Gastroesophageal sphincter (tissue), 4 donors: ENCODE results near the gene TESK2. TPM values are rescaled to one million over a fixed set of nuclear protein-coding genes. Genes with fewer than 3 reads are reported as not detected.
A peak's percentile ranks its signal among the peaks of the same experiment; 100 is the strongest.
"Not testable (repeated sequence)": the region's sequence is repeated elsewhere in the genome, so short reads cannot be mapped to it uniquely, and the experiment has no call there.

Source experiments
- ATAC-seq: fragments of 150-250 bp; one replicate; pipeline ENCODE4 v1.9.1; 2016; ENCODE audit warnings: mild to moderate bottlenecking, moderate library complexity
- H3K27ac ChIP-seq, 4 donors: fragments of 200-600 bp; sonication (generic) in 3 of 4; 1 replicate in 3 of 4; 2 replicates in 1 of 4; pipeline ENCODE4 v1.5.1; 2016 to 2019
- H3K27me3 ChIP-seq: fragments of 200-600 bp; sonication (generic); one replicate; pipeline ENCODE4 v1.5.1; 2019
- H3K36me3 ChIP-seq, 2 donors: fragments of 200-600 bp; sonication (generic); one replicate each; pipeline ENCODE4 v1.5.1; 2019; ENCODE audit warnings: control low read depth in 1 of 2
- H3K4me1 ChIP-seq, 3 donors: fragments of 200-600 bp; sonication (generic); 1 replicate in 2 of 3; 2 replicates in 1 of 3; pipeline ENCODE4 v1.5.1; 2016 to 2019; ENCODE audit warnings: control low read depth in 2 of 3
- H3K4me3 ChIP-seq, 2 donors: fragments of 200-600 bp; sonication (generic); one replicate each; pipeline ENCODE4 v1.5.1; 2019; ENCODE audit warnings: mild to moderate bottlenecking in 1 of 2, moderate library complexity in 1 of 2
- H3K9me3 ChIP-seq, 3 donors: fragments of 200-600 bp; sonication (generic); one replicate each; pipeline ENCODE4 v1.5.1; 2017 to 2019; ENCODE audit warnings: control low read depth in 2 of 3
- CTCF ChIP-seq, 4 experiments: fragments of 200-600 bp in 2 of 4; fragments of 450-650 bp in 2 of 4; sonication (generic) in 1 of 4; IDR thresholded peaks; one replicate each; pipeline ENCODE4 v1.5.1; 2017 to 2019; ENCODE audit warnings: antibody characterized with exemption in 4 of 4, mild to moderate bottlenecking in 2 of 4, moderate library complexity in 2 of 4
- EP300 ChIP-seq: sonication (generic); formaldehyde crosslinking; IDR thresholded peaks from one replicate; pipeline ENCODE4 v1.6.1; 2017; ENCODE audit warnings: antibody characterized with exemption, mild to moderate bottlenecking
- POLR2A ChIP-seq, 2 donors: fragments of 450-650 bp; IDR thresholded peaks; one replicate each; pipeline ENCODE4 v1.6.1; 2017; ENCODE audit warnings: antibody characterized with exemption in 2 of 2, mild to moderate bottlenecking in 2 of 2, moderate library complexity in 1 of 2
- POLR2AphosphoS5 ChIP-seq: sonication (generic); formaldehyde crosslinking; IDR thresholded peaks from one replicate; pipeline ENCODE4 v1.6.1; 2017; ENCODE audit warnings: antibody characterized with exemption
- WGBS, 2 donors: methylation state at CpG; one replicate each; pipeline ENCODE4 v1.1.5; 2018; ENCODE audit warnings: low coverage in 1 of 2; 5-methylcytosine and 5-hydroxymethylcytosine counted together
- total RNA-seq, 4 donors: library from RNA; depleted of rRNA; stranded (reverse); fragments of >200 nt; gene quantifications; one replicate each; pipeline ENCODE4 v1.1.0, GENCODE V29; 2016

TESK2 gene
- total RNA-seq, 4 donors from 2014 or later: 3.9 to 8.6 (median 4.8) TPM

- Histone ChIP-seq H3K36me3 (peaks cover 7 to 74% of the 10 kb centered on the region in 2 donors), H3K27me3 (no peaks in the 10 kb centered on the region), H3K4me3 (no peak overlapping the region), H3K9me3 (no peaks in the 10 kb centered on the region), H3K4me1 (peaks cover 3 to 45% (median 6%) of the 10 kb centered on the region in 3 donors), H3K27ac (peak overlapping the region in 1 of 4 donors; percentile 8)
- 20 to 31% methylated on average over 2 to 3 of the region's 3 CpGs for WGBS, 2 donors
- no peak for ATAC-seq
- TF ChIP-seq CTCF (IDR thresholded peaks at IDR 0.05) (no peak), POLR2AphosphoS5 (no peak), POLR2A (IDR thresholded peaks at IDR 0.05) (no peak), EP300 (no peak)
Measured at GRCh38 chr1:45516036-45516435, 25.1 kb upstream of the TESK2 start.

GRCh38 chr1:45513532-45514260 lies 22.7 kb upstream of the TESK2 start:
- H3K4me3 ChIP-seq, H3K27ac ChIP-seq, ATAC-seq, H3K9me3 ChIP-seq, H3K27me3 ChIP-seq: not testable (repeated sequence)
- 66 to 86% methylated on average over 3 to 8 of the region's 9 CpGs for WGBS, 2 donors
- Histone ChIP-seq H3K36me3 (peaks cover 8 to 97% of the 10 kb centered on the region in 2 donors), H3K4me1 (peaks cover 0 to 37% (median 0%) of the 10 kb centered on the region in 3 donors)

GRCh38 chr1:45512641-45513054 lies 21.7 kb upstream of the TESK2 start:
- peak; percentile 52 for ATAC-seq
- peaks cover 0 to 40% (median 0%) of the 10 kb centered on the region in 3 donors for H3K4me1 ChIP-seq

GRCh38 chr1:45510972-45511527 lies 20.1 kb upstream of the TESK2 start:
- Histone ChIP-seq H3K4me1 (peaks cover 0 to 27% (median 0%) of the 10 kb centered on the region in 3 donors), H3K27me3 (no peaks in the 10 kb centered on the region), H3K36me3 (peaks cover 8 to 87% of the 10 kb centered on the region in 2 donors), H3K4me3 (no peak overlapping the region), H3K9me3 (no peaks in the 10 kb centered on the region), H3K27ac (no peak overlapping the region)
- ATAC-seq: no peak
- WGBS, 2 donors: 69 to 73% methylated on average over 4 of the region's 4 CpGs
- TF ChIP-seq POLR2A (IDR thresholded peaks at IDR 0.05) (no peak), CTCF (IDR thresholded peaks at IDR 0.05) (no peak), EP300 (no peak), POLR2AphosphoS5 (no peak)

More at GRCh38 chr1:45512641-45513054, 21.7 kb upstream of the TESK2 start:
- H3K9me3 ChIP-seq: no peaks in the 10 kb centered on the region
- H3K36me3 ChIP-seq: peaks cover 8 to 93% of the 10 kb centered on the region in 2 donors
- no peak overlapping the region for H3K4me3 ChIP-seq
- no peaks in the 10 kb centered on the region for H3K27me3 ChIP-seq
- peak overlapping the region in 1 of 4 donors; percentile 19 for H3K27ac ChIP-seq
- peak; percentile 41 to 66 (median 56) for TF ChIP-seq CTCF (IDR thresholded peaks at IDR 0.05)
- no peak for TF ChIP-seq POLR2A (IDR thresholded peaks at IDR 0.05)
- 100% methylated on average over 1 of the region's 1 CpG for WGBS, 2 donors

- Histone ChIP-seq H3K27me3 (no peaks in the 10 kb centered on the region), H3K27ac (no peak overlapping the region), H3K4me1 (peaks cover 0 to 22% (median 0%) of the 10 kb centered on the region in 3 donors), H3K9me3 (no peaks in the 10 kb centered on the region), H3K36me3 (peaks cover 8 to 80% of the 10 kb centered on the region in 2 donors), H3K4me3 (no peak overlapping the region)
- TF ChIP-seq POLR2AphosphoS5: no peak
- no peak for TF ChIP-seq POLR2A (IDR thresholded peaks at IDR 0.05)
- TF ChIP-seq EP300: no peak
- no peak for TF ChIP-seq CTCF (IDR thresholded peaks at IDR 0.05)
- no peak for ATAC-seq
- WGBS, 2 donors: 49 to 57% methylated on average over 5 to 6 of the region's 9 CpGs
Measured at GRCh38 chr1:45510036-45510971, 19.3 kb upstream of the TESK2 start.
